ENCODE data around the gene FAM135A. TPM values are rescaled to one million over a fixed set of nuclear protein-coding genes. Genes with fewer than 3 reads are reported as not detected.

FAM135A gene
- total and polyA plus RNA-seq, 2 experiments from 2014 or later = 35.2 to 68.7 TPM

- TF ChIP-seq ZNF462 (CRISPR knock-in tag; IDR thresholded peaks at IDR 0.05) = no peak
- TF ChIP-seq NANOG (IDR thresholded peaks at IDR 0.05; ENCODE audit: borderline replicate concordance) = no peak
- TF ChIP-seq STAT1 (IDR thresholded peaks at IDR 0.05; ENCODE audit: unreplicated experiment) = no peak
Measured at GRCh38 chr6:70394518-70395300, 18.6 kb upstream of the FAM135A start (continued).

GRCh38 chr6:70395301-70395672, 18.0 kb upstream of the FAM135A start:
- H3K36me3 ChIP-seq (ENCODE audit: insufficient read depth) = no peaks in the 10 kb centered on the region
- Mint-ChIP-seq H3K4me3 (no peak overlapping the region), H3K27ac (no peak overlapping the region), H3K27me3 (ENCODE audit: insufficient read depth, low read depth, poor library complexity) (peaks cover 2% of the 10 kb centered on the region), H3K4me1 (peaks cover 16% of the 10 kb centered on the region), H3K9me3 (no peaks in the 10 kb centered on the region), H3K36me3 (ENCODE audit: low read depth) (no peaks in the 10 kb centered on the region)
- H3K9me2 ChIP-seq (ENCODE audit: insufficient read depth) = no peaks in the 10 kb centered on the region
- H3K4me3 ChIP-seq = no peak overlapping the region
- H3K4me1 ChIP-seq (ENCODE audit: insufficient read depth) = peaks cover 6% of the 10 kb centered on the region; the same call in 1 of the 2 replicates
- no peak overlapping the region for H3K4me2 ChIP-seq
- no peaks in the 10 kb centered on the region for H3K79me2 ChIP-seq (replicated peaks; ENCODE audit: insufficient read depth)
- H3K27ac ChIP-seq (ENCODE audit: low read depth) = no peak overlapping the region
- H2AFZ ChIP-seq = no peak overlapping the region
- peak; percentile 28 for DNase-seq (ENCODE audit: low spot score)
- no peaks in the 10 kb centered on the region for H4K20me1 ChIP-seq (replicated peaks; ENCODE audit: insufficient read depth)
- H3F3A ChIP-seq (replicated peaks; ENCODE audit: low read depth) = no peaks in the 10 kb centered on the region
- H3K27me3 ChIP-seq (ENCODE audit: insufficient read depth) = no peaks in the 10 kb centered on the region
- ATAC-seq = no peak
- TF ChIP-seq CTCF (conservative IDR thresholded peaks at IDR 0.05; ENCODE audit: low read depth in 2 of 2) (no peak), NANOG (IDR thresholded peaks at IDR 0.05; ENCODE audit: borderline replicate concordance) (no peak), ZNF114 (CRISPR knock-in tag; IDR thresholded peaks at IDR 0.05) (no peak), JUNB (IDR thresholded peaks at IDR 0.05; ENCODE audit: unreplicated experiment) (no peak), ZNF331 (CRISPR knock-in tag; IDR thresholded peaks at IDR 0.05; ENCODE audit: low read depth) (no peak), EZH2phosphoT487 (IDR thresholded peaks at IDR 0.05; ENCODE audit: unreplicated experiment) (no peak)
